Measurements from ENCODE around the gene HBG2.

Gene HBG2

GRCh38 chr11:5226732-5227310 lies 27.8 kb downstream of the HBG2 start, which contains the start of gene HBB:
Gene HBB (minus strand): TSS chr11:5227071. CDS start chr11:5227021, 50 bp downstream.
- DNase-seq, result no peak

GRCh38 chr11:5225480-5225871 lies 29.1 kb downstream of the HBG2 start:
- DNase-seq, result no peak

- DNase-seq, result no peak
These were observed 29.8 kb downstream of the HBG2 start for GRCh38 chr11:5224538-5225479.

GRCh38 chr11:5223686-5224085 lies 30.9 kb downstream of the HBG2 start:
- DNase-seq, result no peak

- DNase-seq, result no peak
These were observed 31.4 kb downstream of the HBG2 start for GRCh38 chr11:5223146-5223545.

DNA sequence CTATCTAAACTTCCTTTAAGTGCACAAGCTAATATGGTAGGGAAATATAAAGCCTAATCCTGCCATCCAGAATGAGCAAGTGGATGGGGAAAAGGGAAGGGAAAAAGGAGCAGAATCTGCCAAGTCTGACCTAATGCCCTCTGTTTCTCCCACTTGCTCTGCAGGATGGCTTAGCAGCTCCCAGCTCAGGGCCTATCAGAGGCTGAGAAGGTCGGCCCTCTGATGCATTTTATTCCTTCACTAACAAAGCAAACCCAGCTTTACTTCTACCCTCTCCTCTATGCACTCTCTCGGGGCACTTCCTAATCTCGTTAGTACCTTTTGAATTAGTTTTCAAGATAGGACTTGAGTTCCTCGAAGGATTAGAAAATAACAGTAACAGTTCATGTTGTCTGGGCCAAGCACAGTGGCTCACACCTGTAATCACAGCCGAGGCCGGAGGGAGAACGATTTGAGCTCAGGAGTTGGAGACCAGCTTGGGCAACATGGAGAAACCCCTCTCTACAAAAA lies 44.1 kb downstream of the HBG2 start:
- no peak for DNase-seq

GRCh38 chr11:5204787-5205186 lies 49.8 kb downstream of the HBG2 start:
- peak; percentile 59 for DNase-seq

DNA sequence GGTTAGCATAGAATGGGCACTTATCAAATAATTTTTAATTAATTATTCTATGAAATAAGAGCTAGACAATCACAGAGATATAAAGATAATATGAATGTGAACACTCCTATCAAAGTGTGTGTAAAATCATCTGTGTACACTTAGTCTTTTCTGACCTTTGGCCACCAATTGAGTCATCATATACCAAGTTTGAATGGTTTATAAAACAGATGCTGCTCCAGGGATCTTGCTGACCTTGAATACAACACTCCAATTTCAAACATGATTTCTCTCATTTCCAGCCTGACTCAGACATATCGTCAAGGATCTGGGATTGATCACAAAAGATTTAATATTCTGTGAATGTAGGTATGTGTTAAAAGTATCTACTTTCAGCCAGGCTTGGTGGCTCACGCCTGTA lies 51.2 kb downstream of the HBG2 start:
- DNase-seq, result no peak

Measured in NCI-H226 (cell line).